Keratinocyte (primary cell): ENCODE results near the gene KSR1. TPM values are rescaled to one million over a fixed set of nuclear protein-coding genes. Genes with fewer than 3 reads are reported as not detected.
"Not testable (repeated sequence)": the region's sequence is repeated elsewhere in the genome, so short reads cannot be mapped to it uniquely, and the experiment has no call there.

ENCODE experiments used
- DNase-seq: peaks from one replicate; pipeline ENCODE4 v3.0.0-alpha.2; 2011; ENCODE audit warnings: low read depth, missing footprints, low spot score
- FAIRE-seq: peaks from 2 replicates; lab custom pipeline; 2011; peaks lifted over from hg19 to GRCh38; lab: Jason Lieb, UNC
- H2AFZ ChIP-seq: 2 replicates; pipeline ENCODE4 v1.6.0; 2012; ENCODE audit warnings: low read length, control low read depth, inconsistent platforms; ENCODE audit not compliant: control insufficient read depth
- H3K27ac ChIP-seq: 2 replicates; pipeline ENCODE4 v1.5.1; 2011; ENCODE audit warnings: low read length; ENCODE audit not compliant: control insufficient read depth, insufficient read depth
- H3K27me3 ChIP-seq: 3 replicates; pipeline ENCODE4 v1.6.0; 2011; ENCODE audit warnings: low read length; ENCODE audit not compliant: control insufficient read depth, insufficient read depth; ENCODE audit errors: extremely low read depth
- H3K36me3 ChIP-seq, 2 experiments: 2 replicates in 1 of 2; 3 replicates in 1 of 2; pipeline ENCODE4 v1.5.1; 2011; ENCODE audit warnings: low read length in 2 of 2, mild to moderate bottlenecking in 1 of 2; ENCODE audit not compliant: control insufficient read depth in 2 of 2, insufficient read depth in 2 of 2; ENCODE audit errors: extremely low read depth in 1 of 2
- H3K4me1 ChIP-seq: 3 replicates; pipeline ENCODE4 v1.5.1; 2011; ENCODE audit warnings: low read length; ENCODE audit not compliant: control insufficient read depth, insufficient read depth; ENCODE audit errors: extremely low read depth
- H3K4me2 ChIP-seq: 3 replicates; pipeline ENCODE4 v1.6.0; 2011; ENCODE audit warnings: low read depth, low read length; ENCODE audit not compliant: control insufficient read depth, insufficient read depth; ENCODE audit errors: extremely low read depth
- H3K4me3 ChIP-seq, 3 experiments: fragments of 200-600 bp in 1 of 3; sonication (generic) in 1 of 3; 2 replicates in 2 of 3; 3 replicates in 1 of 3; pipeline ENCODE4 v1.5.1; 2011 to 2016; ENCODE audit warnings: low read length in 3 of 3, mild to moderate bottlenecking in 3 of 3, control low read depth in 2 of 3, inconsistent platforms in 1 of 3, low read depth in 1 of 3, mixed read lengths in 1 of 3, mixed run types in 1 of 3, moderate library complexity in 1 of 3; ENCODE audit not compliant: control insufficient read depth in 2 of 3, insufficient read depth in 2 of 3; ENCODE audit errors: extremely low read depth in 1 of 3
- H3K79me2 ChIP-seq: 2 replicates; pipeline ENCODE4 v1.6.0; 2012; ENCODE audit warnings: low read length; ENCODE audit not compliant: control insufficient read depth, insufficient read depth
- H3K9ac ChIP-seq: 3 replicates; pipeline ENCODE4 v1.6.0; 2011; ENCODE audit warnings: low read length; ENCODE audit not compliant: control insufficient read depth, insufficient read depth; ENCODE audit errors: extremely low read depth
- H3K9me1 ChIP-seq: 3 replicates; pipeline ENCODE4 v1.6.0; 2011; ENCODE audit warnings: low read length; ENCODE audit not compliant: control insufficient read depth, insufficient read depth; ENCODE audit errors: extremely low read depth
- H3K9me3 ChIP-seq: 2 replicates; pipeline ENCODE4 v1.5.1; 2012; ENCODE audit warnings: low read depth, low read length; ENCODE audit not compliant: control insufficient read depth
- H4K20me1 ChIP-seq: 3 replicates; pipeline ENCODE4 v1.6.0; 2011; ENCODE audit warnings: low read length; ENCODE audit not compliant: control insufficient read depth, insufficient read depth; ENCODE audit errors: extremely low read depth
- CTCF ChIP-seq, 3 experiments: IDR thresholded peaks in 1 of 3; conservative IDR thresholded peaks in 1 of 3; optimal IDR thresholded peaks in 1 of 3; 2 replicates in 2 of 3; 3 replicates in 1 of 3; pipeline versions ENCODE3 to v1.5.1; 2011; ENCODE audit warnings: low read length in 3 of 3, mild to moderate bottlenecking in 3 of 3, moderate library complexity in 2 of 3, control low read depth in 1 of 3, inconsistent platforms in 1 of 3; ENCODE audit not compliant: insufficient read depth in 2 of 3; ENCODE audit errors: extremely low read depth in 1 of 3
- EZH2 ChIP-seq: IDR thresholded peaks from one replicate; pipeline ENCODE4 v1.6.1; 2012; ENCODE audit warnings: inconsistent platforms, mild to moderate bottlenecking, low read length, moderate library complexity
- dilution Hi-C: fragments of 300-500 bp; cut with MboI; formaldehyde crosslinking; loops from one replicate; pipeline ENCODE4 v1.7.0; 2020; ENCODE audit warnings: low sequenced_read_pairs; ENCODE audit not compliant: extremely low pct_ligation_motif_present
- polyA plus RNA-seq, 5 experiments: library from polyadenylated mRNA; depleted of rRNA in 3 of 5; stranded (reverse) in 3 of 5; stranded (forward) in 1 of 5; unstranded in 1 of 5; fragments of >200 nt; gene quantifications; 1 replicate in 1 of 5; 2 replicates in 3 of 5; 3 replicates in 1 of 5; pipeline versions ENCODE4 v1.2.1 to v1.2.3, GENCODE V29; 2011 to 2012; ENCODE audit warnings: missing spikeins in 2 of 5, low read depth in 1 of 5, low replicate concordance in 1 of 5

KSR1 gene
- polyA plus RNA-seq, 1 donor (not counting 4 experiments of a cell fraction or from before 2014, with no cell fraction given) = 1.3 TPM

GRCh38 chr17:27654136-27654535, 197.9 kb downstream of the KSR1 start:
- no peaks in the 10 kb centered on the region for H4K20me1 ChIP-seq
- no peaks in the 10 kb centered on the region for H3K27me3 ChIP-seq
- FAIRE-seq = no peak
- DNase-seq = no peak
- no peak overlapping the region for H3K4me3 ChIP-seq
- H3K4me2 ChIP-seq = no peak overlapping the region
- dilution Hi-C loops = no loop called here
- H3K9ac ChIP-seq = no peak overlapping the region
- no peaks in the 10 kb centered on the region for H3K4me1 ChIP-seq
- H3K9me1 ChIP-seq = no peaks in the 10 kb centered on the region
- no peak for TF ChIP-seq CTCF (optimal IDR thresholded peaks at IDR 0.05 in 1 of 3, IDR thresholded peaks at IDR 0.05 in 1 of 3, conservative IDR thresholded peaks at IDR 0.05 in 1 of 3; ENCODE audit: extremely low read depth in 1 of 3, insufficient read depth in 2 of 3, low read length in 3 of 3)
- no peak for TF ChIP-seq EZH2
- no peaks in the 10 kb centered on the region for H3K9me3 ChIP-seq
- H3K79me2 ChIP-seq = no peaks in the 10 kb centered on the region
- no peaks in the 10 kb centered on the region for H3K36me3 ChIP-seq
- H2AFZ ChIP-seq = no peak overlapping the region
- no peak overlapping the region for H3K27ac ChIP-seq

GRCh38 chr17:27654654-27655524, 198.6 kb downstream of the KSR1 start:
- Histone ChIP-seq H3K9ac (no peak overlapping the region), H3K4me3 (no peak overlapping the region), H3K27ac (no peak overlapping the region), H2AFZ (no peak overlapping the region), H3K9me1 (no peaks in the 10 kb centered on the region), H3K36me3 (no peaks in the 10 kb centered on the region), H3K79me2 (no peaks in the 10 kb centered on the region), H3K27me3 (no peaks in the 10 kb centered on the region), H3K4me1 (no peaks in the 10 kb centered on the region), H4K20me1 (no peaks in the 10 kb centered on the region), H3K9me3 (no peaks in the 10 kb centered on the region), H3K4me2 (no peak overlapping the region)
- dilution Hi-C loops = no loop called here
- FAIRE-seq = no peak
- DNase-seq = peak; percentile 21
- peak; percentile 65 to 88 (median 82) for TF ChIP-seq CTCF (optimal IDR thresholded peaks at IDR 0.05 in 1 of 3, IDR thresholded peaks at IDR 0.05 in 1 of 3, conservative IDR thresholded peaks at IDR 0.05 in 1 of 3; ENCODE audit: extremely low read depth in 1 of 3, insufficient read depth in 2 of 3, low read length in 3 of 3)
- no peak for TF ChIP-seq EZH2

- H3K36me3 ChIP-seq, H3K9me3 ChIP-seq, H3K4me2 ChIP-seq, H3K79me2 ChIP-seq, H3K4me1 ChIP-seq, H3K4me3 ChIP-seq, FAIRE-seq, H3K9me1 ChIP-seq, H3K27ac ChIP-seq, H3K27me3 ChIP-seq, DNase-seq, H4K20me1 ChIP-seq, dilution Hi-C loops, H2AFZ ChIP-seq, H3K9ac ChIP-seq: not testable (repeated sequence)
These were observed 199.4 kb downstream of the KSR1 start for GRCh38 chr17:27655525-27656111.
